ENCODE data around the gene HERPUD1. TPM values are rescaled to one million over a fixed set of nuclear protein-coding genes. Genes with fewer than 3 reads are reported as not detected.

Gene HERPUD1
- total and polyA plus RNA-seq, 2 of the 13 experiments (the other 11 are each of a cell fraction or from before 2014, with no cell fraction given) = 96.2 to 323 TPM

- peaks cover 37% of the 10 kb centered on the region for H3K4me1 ChIP-seq (ENCODE audit: insufficient read depth, low read length)
- DNase-seq (ENCODE audit: low spot score) (peak; percentile 65), ATAC-seq (peak; percentile 81), FAIRE-seq (peak; percentile 78)
- H2AFZ ChIP-seq (ENCODE audit: low read length) = no peak overlapping the region
- no peaks in the 10 kb centered on the region for H3K9me3 ChIP-seq (ENCODE audit: low read length)
- ChIA-PET CTCF (ENCODE audit: low intra/inter-chr PET ratio, low total read pairs) (no interaction called here), POLR2A (interaction anchor here (1.1 to 2.3 kb wide), 5 partner anchors 10 to 42 kb away, joined by 3 to 11 read pairs (median 8); partner anchors contain the start of genes HERPUD1 and NLRC5)
- H3K36me3 ChIP-seq (replicated peaks in 1 of 2; ENCODE audit: control insufficient read depth in 1 of 2, insufficient read depth in 2 of 2, low read length in 2 of 2) = no peaks in the 10 kb centered on the region
- peak overlapping the region in 1 of 3 experiments; percentile 15; a peak in 1 of 6 replicates for H3K4me3 ChIP-seq (replicated peaks in 1 of 3; ENCODE audit: insufficient read depth in 1 of 3, low read depth in 2 of 3, low read length in 3 of 3)
- no peaks in the 10 kb centered on the region for H3K79me2 ChIP-seq (ENCODE audit: insufficient read depth, low read length)
- intact Hi-C loops (cut with micrococcal nuclease; ENCODE audit: unreplicated experiment) (no loop called here), in situ Hi-C loops (cut with HindIII; ENCODE audit: extremely low pct_ligation_motif_present, low pct_unique_long_range_greater_than_20kb) (no loop called here)
- H3K9ac ChIP-seq (ENCODE audit: insufficient read depth, low read depth, low read length) = no peak overlapping the region
- H3K4me2 ChIP-seq (ENCODE audit: low read depth, low read length) = peak overlapping the region; percentile 26
- 19% methylated on average over 9 of the region's 9 CpGs for WGBS (ENCODE audit: low lambda C conversion rate)
- BruUV-seq (replicated peaks) = no TSS peak
- no peaks in the 10 kb centered on the region for H4K20me1 ChIP-seq (ENCODE audit: insufficient read depth, low read length)
- H3K27ac ChIP-seq (ENCODE audit: extremely low read length, insufficient read depth, low read length) = no peak overlapping the region
- peaks cover 0 to 27% of the 10 kb centered on the region in 2 experiments; a peak in 2 of 5 replicates for H3K27me3 ChIP-seq (ENCODE audit: control insufficient read depth in 1 of 2, insufficient read depth in 2 of 2, low read length in 2 of 2)
- TF ChIP-seq ZSCAN30 (CRISPR knock-in tag; IDR thresholded peaks at IDR 0.05) = no peak
- TF ChIP-seq ZNF782 (CRISPR knock-in tag; IDR thresholded peaks at IDR 0.05; ENCODE audit: borderline replicate concordance) = no peak
- no peak for TF ChIP-seq FOXK1 (CRISPR knock-in tag; IDR thresholded peaks at IDR 0.05; ENCODE audit: borderline replicate concordance, low read depth)
- no peak for TF ChIP-seq ZNF557 (CRISPR knock-in tag; IDR thresholded peaks at IDR 0.05)
- TF ChIP-seq MXD4 (CRISPR knock-in tag; IDR thresholded peaks at IDR 0.05) = no peak
- no peak for TF ChIP-seq NR1H2 (CRISPR knock-in tag; IDR thresholded peaks at IDR 0.05; ENCODE audit: borderline replicate concordance, low read depth)
- peak; percentile 61; the same call in 1 of the 2 replicates for TF ChIP-seq ZNF644 (CRISPR knock-in tag; IDR thresholded peaks at IDR 0.05; ENCODE audit: low read depth)
- TF ChIP-seq ZNF547 (CRISPR knock-in tag; IDR thresholded peaks at IDR 0.05) = no peak
- no peak for TF ChIP-seq ZNF572 (CRISPR knock-in tag; IDR thresholded peaks at IDR 0.05)
- peak; percentile 74; the same call in 1 of the 2 replicates for TF ChIP-seq IRF9 (CRISPR knock-in tag; IDR thresholded peaks at IDR 0.05; ENCODE audit: borderline replicate concordance)
- TF ChIP-seq ZXDC (CRISPR knock-in tag; IDR thresholded peaks at IDR 0.05) = no peak
- no peak for TF ChIP-seq ZNF660 (CRISPR knock-in tag; IDR thresholded peaks at IDR 0.05; ENCODE audit: borderline replicate concordance, low read depth)
- no peak for TF ChIP-seq ZNF337 (CRISPR knock-in tag; IDR thresholded peaks at IDR 0.05; ENCODE audit: borderline replicate concordance, low read depth)
- TF ChIP-seq AKAP8 (CRISPR knock-in tag; IDR thresholded peaks at IDR 0.05) = 0 out of 2 replicates have a peak, but pooled peaks have one; percentile 30
- TF ChIP-seq ZBTB34 (CRISPR knock-in tag; IDR thresholded peaks at IDR 0.05) = no peak
- no peak for TF ChIP-seq SOX6 (IDR thresholded peaks at IDR 0.05)
- 0 out of 2 replicates have a peak, but pooled peaks have one; percentile 25 for TF ChIP-seq SOX6 (CRISPR knock-in tag; IDR thresholded peaks at IDR 0.05)
- no peak for TF ChIP-seq SIN3B (IDR thresholded peaks at IDR 0.05; ENCODE audit: low read length)
- peak; percentile 50; the same call in 1 of the 2 replicates for TF ChIP-seq ZFP91 (CRISPR knock-in tag; IDR thresholded peaks at IDR 0.05; ENCODE audit: borderline replicate concordance)
- TF ChIP-seq HMG20A (CRISPR knock-in tag; IDR thresholded peaks at IDR 0.05; ENCODE audit: borderline replicate concordance) = no peak; the same call in 1 of the 2 replicates
These were observed 41.4 kb downstream of the HERPUD1 start for GRCh38 chr16:56973294-56973689.
